Activated naive CD8-positive, alpha-beta T cell treated with anti-CD3 and anti-CD28 coated beads, Interleukin-2, amount 10 ng/mL, durations not matched to agents 7 days and 5 days (primary cell): Measurements from ENCODE around the gene STXBP4. TPM values are rescaled to one million over a fixed set of nuclear protein-coding genes. Genes with fewer than 3 reads are reported as not detected.

ENCODE experiments used
- ATAC-seq: fragments of 150-1000 bp; cut with Tn5 transposase; one replicate; pipeline ENCODE4 v1.10.0; 2021; ENCODE audit warnings: low read depth, moderate library complexity
- POLR2A ChIA-PET: fragments of 350-600 bp; sonication (Branson Sonifier 250); formaldehyde crosslinking; loops from one replicate; lab custom pipeline; 2021; ENCODE audit warnings: antibody characterized with exemption; lab: Charles Lee
- DNase-seq: peaks from one replicate; pipeline ENCODE4 v3.0.0; 2021
- H3K27ac Mint-ChIP-seq: one replicate; pipeline ENCODE4 v1.8.0; 2022; ENCODE audit warnings: mild to moderate bottlenecking, mixed read lengths
- H3K27me3 Mint-ChIP-seq: one replicate; pipeline ENCODE4 v1.8.0; 2022; ENCODE audit warnings: mild to moderate bottlenecking, moderate library complexity, mixed read lengths
- H3K36me3 Mint-ChIP-seq: one replicate; pipeline ENCODE4 v1.8.0; 2021; ENCODE audit warnings: mild to moderate bottlenecking, mixed read lengths
- H3K4me1 Mint-ChIP-seq: one replicate; pipeline ENCODE4 v1.8.0; 2021; ENCODE audit warnings: mixed read lengths
- H3K4me3 Mint-ChIP-seq: one replicate; pipeline ENCODE4 v1.8.0; 2022; ENCODE audit warnings: mild to moderate bottlenecking, moderate library complexity, mixed read lengths
- H3K9me3 Mint-ChIP-seq: one replicate; pipeline ENCODE4 v1.8.0; 2021; ENCODE audit warnings: mixed read lengths
- total RNA-seq, 2 experiments: library from RNA; stranded (reverse); gene quantifications; one replicate each; pipeline ENCODE4 v1.2.3, GENCODE V29; 2021

The STXBP4 gene, protein sequence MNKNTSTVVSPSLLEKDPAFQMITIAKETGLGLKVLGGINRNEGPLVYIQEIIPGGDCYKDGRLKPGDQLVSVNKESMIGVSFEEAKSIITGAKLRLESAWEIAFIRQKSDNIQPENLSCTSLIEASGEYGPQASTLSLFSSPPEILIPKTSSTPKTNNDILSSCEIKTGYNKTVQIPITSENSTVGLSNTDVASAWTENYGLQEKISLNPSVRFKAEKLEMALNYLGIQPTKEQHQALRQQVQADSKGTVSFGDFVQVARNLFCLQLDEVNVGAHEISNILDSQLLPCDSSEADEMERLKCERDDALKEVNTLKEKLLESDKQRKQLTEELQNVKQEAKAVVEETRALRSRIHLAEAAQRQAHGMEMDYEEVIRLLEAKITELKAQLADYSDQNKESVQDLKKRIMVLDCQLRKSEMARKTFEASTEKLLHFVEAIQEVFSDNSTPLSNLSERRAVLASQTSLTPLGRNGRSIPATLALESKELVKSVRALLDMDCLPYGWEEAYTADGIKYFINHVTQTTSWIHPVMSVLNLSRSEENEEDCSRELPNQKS
- total RNA-seq: 1 to 10 TPM; 7.9 to 8.0 TPM

DNA sequence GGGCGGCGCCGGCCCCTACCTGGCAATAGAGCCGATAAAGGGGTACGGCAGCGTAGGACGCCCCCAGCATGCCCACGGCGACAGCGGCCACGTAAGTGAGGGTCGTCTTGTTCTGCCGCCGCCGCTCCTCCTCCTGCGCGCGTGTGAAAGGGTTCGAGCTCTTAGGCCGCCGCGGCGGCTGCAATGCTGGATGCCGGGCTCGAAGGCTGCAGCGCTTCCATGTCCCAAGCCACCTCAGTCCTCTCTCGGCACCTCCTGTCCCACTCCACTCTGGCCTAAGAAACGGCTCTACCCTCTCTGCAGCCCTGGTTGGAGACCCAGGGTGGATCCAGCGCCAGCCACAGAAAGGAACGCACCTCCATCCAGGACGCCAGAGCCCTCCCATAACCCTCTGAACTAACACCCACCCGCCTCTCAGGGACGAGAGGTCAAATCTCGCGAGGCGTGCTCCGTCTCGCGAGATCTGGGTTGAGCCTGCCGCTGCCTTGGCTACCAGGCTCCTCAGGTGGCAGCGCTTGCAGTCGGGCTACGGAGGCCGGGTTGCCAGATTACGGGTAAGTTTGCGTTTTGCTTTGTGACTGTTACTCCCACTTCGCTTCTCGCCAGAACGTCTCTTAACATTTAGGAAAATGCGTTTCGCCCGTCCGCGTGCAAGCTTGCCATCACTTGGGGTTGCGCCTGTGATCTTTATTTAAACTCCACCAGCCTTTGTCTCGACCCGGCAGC is at the start of gene STXBP4, which contains the start of gene COX11:
Gene STXBP4, plus strand, starts transcription at position 504 of the 726 bp plus-strand sequence. CDS start 17,455 bp downstream, outside the sequence.
Gene COX11, minus strand, starts transcription at position 393 of the 726 bp plus-strand sequence. Its CDS starts 8 bp downstream, at position 385.
- Mint-ChIP-seq H3K36me3 (peaks cover 10% of the 10 kb centered on the region), H3K27ac (no peak within 1 kb of the TSS), H3K9me3 (no peaks in the 10 kb centered on the region), H3K4me3 (no peak within 1 kb of the TSS), H3K4me1 (peaks cover 24% of the 10 kb centered on the region), H3K27me3 (no peaks in the 10 kb centered on the region)
- DNase-seq (peak; percentile 95), ATAC-seq (peak; percentile 96)
- POLR2A ChIA-PET: interaction anchor here (0.6 to 1.8 kb wide), 4 partner anchors 11 to 531 kb away, joined by 3 to 5 read pairs (median 4); no protein-coding TSS in a partner anchor

DNA sequence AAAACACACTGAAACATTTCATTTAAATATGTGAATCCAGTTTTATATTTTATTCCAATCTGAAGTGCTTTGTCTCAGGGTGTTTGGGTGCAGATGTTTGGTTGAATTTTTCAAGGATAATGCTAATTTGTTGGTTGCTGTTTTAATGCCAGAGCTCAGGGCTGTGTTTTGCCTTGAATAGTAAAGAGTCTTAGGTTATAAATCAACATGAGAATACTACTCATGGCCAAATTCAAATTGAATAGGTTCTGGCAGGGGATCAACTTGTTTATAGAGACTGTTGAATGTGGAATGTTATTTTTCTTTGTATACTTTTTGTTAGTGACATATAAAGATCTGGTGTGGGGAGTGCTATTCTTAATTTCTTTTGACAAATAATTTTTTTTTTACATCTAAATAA is 49.1 kb upstream of the STXBP4 start:
- peaks cover 8% of the 10 kb centered on the region for H3K9me3 Mint-ChIP-seq
- no peaks in the 10 kb centered on the region for H3K4me1 Mint-ChIP-seq
- H3K4me3 Mint-ChIP-seq: no peak overlapping the region
- H3K36me3 Mint-ChIP-seq: no peaks in the 10 kb centered on the region
- no peak for DNase-seq
- peaks cover 4% of the 10 kb centered on the region for H3K27me3 Mint-ChIP-seq
- POLR2A ChIA-PET: no interaction called here
- ATAC-seq: no peak
- no peak overlapping the region for H3K27ac Mint-ChIP-seq

DNA sequence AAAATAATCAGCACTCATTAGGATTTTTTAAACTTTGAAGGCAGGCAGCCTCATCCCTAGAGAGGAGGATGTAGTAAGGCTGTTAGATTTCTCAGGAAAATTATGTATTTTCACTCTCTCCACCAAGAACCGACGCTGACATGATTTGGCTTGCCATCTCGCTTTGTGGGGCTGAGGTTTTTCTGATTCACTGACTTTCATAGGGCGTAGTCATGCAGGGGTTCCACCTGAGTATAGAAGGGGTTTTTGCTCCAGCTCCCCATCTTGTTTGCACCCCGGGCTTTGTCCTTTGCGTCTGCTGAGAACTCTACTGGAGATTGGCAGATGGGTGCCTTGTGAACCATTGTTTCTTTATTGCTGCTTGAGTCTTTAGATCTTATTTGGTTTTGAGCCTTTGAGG is 47.7 kb upstream of the STXBP4 start:
- ATAC-seq (no peak), DNase-seq (no peak)
- peaks cover 4% of the 10 kb centered on the region for H3K27me3 Mint-ChIP-seq
- no peak overlapping the region for H3K27ac Mint-ChIP-seq
- POLR2A ChIA-PET: no interaction called here
- no peaks in the 10 kb centered on the region for H3K36me3 Mint-ChIP-seq
- H3K9me3 Mint-ChIP-seq: peaks cover 8% of the 10 kb centered on the region
- H3K4me1 Mint-ChIP-seq: no peaks in the 10 kb centered on the region
- no peak overlapping the region for H3K4me3 Mint-ChIP-seq

- POLR2A ChIA-PET: no interaction called here
- Mint-ChIP-seq H3K36me3 (no peaks in the 10 kb centered on the region), H3K4me3 (no peak overlapping the region), H3K9me3 (no peaks in the 10 kb centered on the region), H3K27ac (no peak overlapping the region), H3K4me1 (no peaks in the 10 kb centered on the region), H3K27me3 (peaks cover 13% of the 10 kb centered on the region)
- no peak for DNase-seq
- no peak for ATAC-seq
Measured at GRCh38 chr17:54924405-54924804, 44.2 kb upstream of the STXBP4 start.

GRCh38 chr17:54927525-54927924 is 41.0 kb upstream of the STXBP4 start:
- no peaks in the 10 kb centered on the region for H3K36me3 Mint-ChIP-seq
- H3K27me3 Mint-ChIP-seq: peaks cover 13% of the 10 kb centered on the region
- no peak overlapping the region for H3K27ac Mint-ChIP-seq
- no peak overlapping the region for H3K4me3 Mint-ChIP-seq
- no peaks in the 10 kb centered on the region for H3K9me3 Mint-ChIP-seq
- H3K4me1 Mint-ChIP-seq: no peaks in the 10 kb centered on the region
- ATAC-seq (no peak), DNase-seq (no peak)
- POLR2A ChIA-PET: no interaction called here

GRCh38 chr17:54932711-54933110 is 35.9 kb upstream of the STXBP4 start:
- DNase-seq (no peak), ATAC-seq (no peak)
- no peaks in the 10 kb centered on the region for H3K4me1 Mint-ChIP-seq
- peaks cover 9% of the 10 kb centered on the region for H3K27me3 Mint-ChIP-seq
- H3K4me3 Mint-ChIP-seq: no peak overlapping the region
- no peaks in the 10 kb centered on the region for H3K9me3 Mint-ChIP-seq
- no peaks in the 10 kb centered on the region for H3K36me3 Mint-ChIP-seq
- no peak overlapping the region for H3K27ac Mint-ChIP-seq
- POLR2A ChIA-PET: no interaction called here

DNA sequence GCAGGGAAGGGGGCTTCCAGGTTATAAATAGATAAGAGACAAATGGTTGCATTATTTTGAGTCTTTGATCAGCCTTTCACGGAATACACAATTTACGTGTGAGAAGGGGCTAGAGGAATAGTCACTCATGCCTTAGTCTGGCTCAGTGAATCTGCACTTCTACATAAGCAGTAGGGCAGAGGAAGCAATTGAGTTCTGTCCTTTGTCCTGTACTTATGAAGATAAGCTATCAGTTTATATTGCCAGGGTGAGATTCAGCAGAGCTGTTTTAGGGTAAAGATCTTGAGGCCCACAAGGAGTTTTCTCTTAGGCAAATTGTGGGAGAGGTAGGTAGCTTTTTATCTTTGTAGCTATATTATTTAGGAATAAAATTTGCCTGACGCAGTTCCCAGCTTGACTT is 34.6 kb upstream of the STXBP4 start:
- DNase-seq (no peak), ATAC-seq (no peak)
- no peak overlapping the region for H3K27ac Mint-ChIP-seq
- no peak overlapping the region for H3K4me3 Mint-ChIP-seq
- no peaks in the 10 kb centered on the region for H3K4me1 Mint-ChIP-seq
- H3K36me3 Mint-ChIP-seq: no peaks in the 10 kb centered on the region
- H3K9me3 Mint-ChIP-seq: no peaks in the 10 kb centered on the region
- POLR2A ChIA-PET: no interaction called here
- H3K27me3 Mint-ChIP-seq: peaks cover 3% of the 10 kb centered on the region

DNA sequence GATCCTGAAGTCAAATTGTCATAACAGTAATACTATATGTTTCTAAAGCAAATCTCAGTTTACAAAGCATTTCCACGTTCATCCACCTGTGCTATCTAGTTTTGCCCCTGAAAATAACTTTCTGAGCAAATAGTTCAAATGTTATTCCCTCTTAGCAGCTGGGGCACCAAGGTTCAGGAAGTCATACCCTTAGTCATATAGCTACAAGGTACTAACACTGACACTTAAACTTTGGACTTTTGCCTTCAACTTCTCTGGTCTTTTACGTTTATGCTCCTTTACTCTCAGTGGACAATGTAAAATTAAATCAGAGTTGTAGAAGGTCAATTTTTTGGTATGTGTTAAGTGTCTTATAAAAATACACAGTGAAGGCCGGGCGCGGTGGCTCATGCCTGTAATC is 33.1 kb upstream of the STXBP4 start:
- Mint-ChIP-seq H3K36me3 (no peaks in the 10 kb centered on the region), H3K27ac (no peak overlapping the region), H3K9me3 (no peaks in the 10 kb centered on the region), H3K27me3 (no peaks in the 10 kb centered on the region), H3K4me1 (no peaks in the 10 kb centered on the region), H3K4me3 (no peak overlapping the region)
- no peak for DNase-seq
- no peak for ATAC-seq
- POLR2A ChIA-PET: no interaction called here

DNA sequence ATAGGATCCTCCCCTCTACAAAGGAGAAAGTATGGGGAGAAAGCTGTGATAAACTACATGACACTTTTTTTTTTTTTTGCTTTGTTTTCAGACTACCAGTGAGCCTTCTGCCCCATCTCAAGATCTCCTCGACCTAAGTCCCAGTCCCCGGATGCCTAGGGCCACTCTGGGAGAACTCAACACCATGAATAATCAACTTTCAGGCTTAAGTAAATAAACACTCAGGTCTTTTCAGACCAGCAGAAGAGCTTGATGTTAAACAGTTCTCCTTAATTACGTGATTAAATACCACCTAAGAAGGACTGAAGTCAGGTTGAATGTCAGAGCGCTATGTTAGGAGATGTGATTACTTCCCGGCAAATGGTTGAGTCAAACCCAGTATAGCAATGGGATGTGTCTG is 31.5 kb upstream of the STXBP4 start:
- H3K27ac Mint-ChIP-seq: no peak overlapping the region
- no peak for DNase-seq
- no peak overlapping the region for H3K4me3 Mint-ChIP-seq
- no peak for ATAC-seq
- POLR2A ChIA-PET: no interaction called here
- H3K27me3 Mint-ChIP-seq: no peaks in the 10 kb centered on the region
- no peaks in the 10 kb centered on the region for H3K9me3 Mint-ChIP-seq
- no peaks in the 10 kb centered on the region for H3K4me1 Mint-ChIP-seq
- no peaks in the 10 kb centered on the region for H3K36me3 Mint-ChIP-seq

GRCh38 chr17:54937426-54937825 is 31.1 kb upstream of the STXBP4 start:
- no peak for DNase-seq
- POLR2A ChIA-PET: no interaction called here

DNA sequence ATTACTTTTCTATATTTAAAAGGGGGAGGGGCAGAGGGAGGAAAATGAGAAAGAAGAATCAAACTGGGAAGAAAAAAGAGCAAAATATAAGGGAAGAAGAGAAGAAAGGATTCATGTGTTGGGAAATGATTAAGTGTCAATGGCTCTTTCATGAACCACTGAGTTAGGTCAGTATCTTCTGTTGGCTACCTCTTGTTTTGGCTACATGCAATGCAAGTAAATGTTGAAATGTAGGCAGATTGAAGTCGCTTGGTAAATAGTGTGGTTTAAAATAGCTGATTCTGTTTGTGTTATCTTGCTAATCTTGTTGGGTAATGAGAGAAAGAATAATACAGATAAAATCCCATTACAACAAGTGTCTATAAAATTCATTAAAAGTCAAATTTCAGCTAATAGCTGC is 27.3 kb upstream of the STXBP4 start:
- no peak overlapping the region for H3K4me3 Mint-ChIP-seq
- peaks cover 7% of the 10 kb centered on the region for H3K27me3 Mint-ChIP-seq
- no peaks in the 10 kb centered on the region for H3K9me3 Mint-ChIP-seq
- H3K36me3 Mint-ChIP-seq: no peaks in the 10 kb centered on the region
- peaks cover 10% of the 10 kb centered on the region for H3K4me1 Mint-ChIP-seq
- POLR2A ChIA-PET: no interaction called here
- no peak for ATAC-seq
- H3K27ac Mint-ChIP-seq: no peak overlapping the region
- DNase-seq: no peak

More at GRCh38 chr17:54937426-54937825, 31.1 kb upstream of the STXBP4 start:
- Mint-ChIP-seq H3K4me3 (no peak overlapping the region), H3K27ac (no peak overlapping the region), H3K9me3 (no peaks in the 10 kb centered on the region), H3K4me1 (no peaks in the 10 kb centered on the region), H3K27me3 (no peaks in the 10 kb centered on the region), H3K36me3 (no peaks in the 10 kb centered on the region)
- ATAC-seq: no peak

DNA sequence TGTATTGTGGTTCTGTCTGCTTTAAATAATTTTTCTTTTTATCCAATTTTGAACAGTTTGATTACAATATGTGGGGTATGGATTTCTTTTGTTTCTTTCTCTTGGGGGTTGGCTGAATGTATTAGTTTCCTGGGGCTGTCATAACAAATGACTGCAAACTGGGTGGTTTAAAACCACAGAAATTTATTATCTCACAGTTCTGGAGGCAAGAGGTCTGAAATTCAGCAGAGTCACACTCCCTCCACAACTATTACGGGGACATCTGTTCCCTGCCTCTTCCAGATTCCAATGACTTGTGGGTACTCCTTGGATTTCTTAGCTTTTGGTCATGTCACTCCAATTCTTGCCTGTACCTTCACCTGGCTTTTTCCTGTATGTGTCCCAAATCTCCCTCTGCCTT is 23.8 kb upstream of the STXBP4 start:
- Mint-ChIP-seq H3K4me1 (peaks cover 20% of the 10 kb centered on the region), H3K9me3 (no peaks in the 10 kb centered on the region), H3K4me3 (no peak overlapping the region), H3K27ac (no peak overlapping the region), H3K36me3 (no peaks in the 10 kb centered on the region), H3K27me3 (peaks cover 7% of the 10 kb centered on the region)
- POLR2A ChIA-PET: no interaction called here
- DNase-seq (no peak), ATAC-seq (no peak)

GRCh38 chr17:54945231-54945630 is 23.3 kb upstream of the STXBP4 start:
- Mint-ChIP-seq H3K4me1 (peaks cover 20% of the 10 kb centered on the region), H3K27me3 (peaks cover 7% of the 10 kb centered on the region), H3K36me3 (no peaks in the 10 kb centered on the region), H3K4me3 (no peak overlapping the region), H3K9me3 (no peaks in the 10 kb centered on the region), H3K27ac (no peak overlapping the region)
- DNase-seq (no peak), ATAC-seq (no peak)
- POLR2A ChIA-PET: no interaction called here
